Measurements from ENCODE around the gene TASP1. TPM values are rescaled to one million over a fixed set of nuclear protein-coding genes. Genes with fewer than 3 reads are reported as not detected.
A peak's percentile ranks its signal among the peaks of the same experiment; 100 is the strongest.
"Not testable (repeated sequence)": the region's sequence is repeated elsewhere in the genome, so short reads cannot be mapped to it uniquely, and the experiment has no call there.

The TASP1 gene
- total RNA-seq, 1 donor from 2014 or later, result 14.3 TPM

DNA sequence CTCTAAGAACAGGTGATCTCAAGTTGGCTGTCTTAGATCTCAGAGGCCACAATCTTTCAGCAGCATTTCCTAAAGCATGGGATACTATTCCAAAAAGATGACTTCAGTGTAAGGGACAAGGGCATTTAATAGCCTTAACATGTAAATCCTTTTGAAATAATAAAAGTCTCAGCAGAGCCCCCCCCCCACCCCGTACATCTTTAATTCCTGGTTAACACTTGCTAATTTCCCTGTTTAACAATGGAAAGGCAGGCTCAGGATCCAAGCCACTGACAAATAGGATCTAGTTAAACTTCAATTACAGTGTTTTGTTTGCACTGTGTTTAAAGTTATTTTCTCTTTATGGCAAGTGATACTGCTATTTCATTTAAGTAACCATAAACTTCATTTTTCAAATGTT lies 12.0 kb downstream of the TASP1 start:
- peaks cover 12% of the 10 kb centered on the region for H3K36me3 ChIP-seq

DNA sequence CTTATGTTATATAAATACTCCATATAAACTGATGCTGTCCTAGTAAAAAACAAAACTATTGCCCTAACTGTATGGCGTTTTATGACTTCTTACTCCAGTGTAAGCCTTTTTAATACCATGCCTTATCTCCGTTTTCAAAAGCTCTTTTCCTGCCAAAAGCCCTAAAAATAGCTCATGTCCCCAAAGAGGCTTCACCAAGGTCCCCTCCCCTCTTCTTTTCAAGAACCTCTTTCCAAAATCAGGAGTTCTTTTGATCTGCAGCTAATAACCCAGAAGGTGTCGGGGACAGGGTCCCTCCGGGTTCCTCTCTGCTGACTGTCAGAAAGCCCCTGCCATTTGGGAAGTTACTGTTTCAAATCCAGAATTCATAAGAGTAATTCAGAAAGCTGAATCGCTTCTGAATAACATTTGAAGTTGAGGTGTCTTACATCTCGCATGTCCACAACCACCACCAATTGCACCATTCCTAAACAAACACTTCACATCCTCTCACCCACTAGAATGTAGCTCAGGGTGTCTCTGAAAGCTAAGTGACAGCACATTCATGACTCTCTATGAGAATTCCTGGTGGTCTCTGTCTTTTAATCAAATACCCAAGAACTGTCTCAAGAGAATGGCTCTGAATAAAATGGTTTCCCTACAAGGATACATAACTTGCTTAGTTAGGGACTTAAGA lies 13.3 kb downstream of the TASP1 start:
- TF ChIP-seq, protein P1, sequence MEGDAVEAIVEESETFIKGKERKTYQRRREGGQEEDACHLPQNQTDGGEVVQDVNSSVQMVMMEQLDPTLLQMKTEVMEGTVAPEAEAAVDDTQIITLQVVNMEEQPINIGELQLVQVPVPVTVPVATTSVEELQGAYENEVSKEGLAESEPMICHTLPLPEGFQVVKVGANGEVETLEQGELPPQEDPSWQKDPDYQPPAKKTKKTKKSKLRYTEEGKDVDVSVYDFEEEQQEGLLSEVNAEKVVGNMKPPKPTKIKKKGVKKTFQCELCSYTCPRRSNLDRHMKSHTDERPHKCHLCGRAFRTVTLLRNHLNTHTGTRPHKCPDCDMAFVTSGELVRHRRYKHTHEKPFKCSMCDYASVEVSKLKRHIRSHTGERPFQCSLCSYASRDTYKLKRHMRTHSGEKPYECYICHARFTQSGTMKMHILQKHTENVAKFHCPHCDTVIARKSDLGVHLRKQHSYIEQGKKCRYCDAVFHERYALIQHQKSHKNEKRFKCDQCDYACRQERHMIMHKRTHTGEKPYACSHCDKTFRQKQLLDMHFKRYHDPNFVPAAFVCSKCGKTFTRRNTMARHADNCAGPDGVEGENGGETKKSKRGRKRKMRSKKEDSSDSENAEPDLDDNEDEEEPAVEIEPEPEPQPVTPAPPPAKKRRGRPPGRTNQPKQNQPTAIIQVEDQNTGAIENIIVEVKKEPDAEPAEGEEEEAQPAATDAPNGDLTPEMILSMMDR (IDR thresholded peaks at IDR 0.05), result no peak
- ATAC-seq (peak; percentile 32 to 42), DNase-seq (no peak)
- no peaks in the 10 kb centered on the region for H3K9me3 ChIP-seq
- H3K27me3 ChIP-seq (ENCODE audit: low read depth), result no peaks in the 10 kb centered on the region
- H3K4me1 ChIP-seq, result peaks cover 8% of the 10 kb centered on the region
- H3K4me3 ChIP-seq, result no peak overlapping the region
- H3K27ac ChIP-seq, result no peak overlapping the region
- H3K36me3 ChIP-seq, result peaks cover 12% of the 10 kb centered on the region
- intact Hi-C loops (cut with DNase I), result no loop called here

More for the DNA sequence above, 12.0 kb downstream of the TASP1 start:
- no peak overlapping the region for H3K27ac ChIP-seq
- no peaks in the 10 kb centered on the region for H3K9me3 ChIP-seq
- H3K4me1 ChIP-seq, result peaks cover 8% of the 10 kb centered on the region
- intact Hi-C loops (cut with DNase I), result no loop called here
- no peak overlapping the region for H3K4me3 ChIP-seq
- DNase-seq (no peak), ATAC-seq (no peak)
- no peaks in the 10 kb centered on the region for H3K27me3 ChIP-seq (ENCODE audit: low read depth)
- TF ChIP-seq, protein P1 (IDR thresholded peaks at IDR 0.05), result no peak

DNA sequence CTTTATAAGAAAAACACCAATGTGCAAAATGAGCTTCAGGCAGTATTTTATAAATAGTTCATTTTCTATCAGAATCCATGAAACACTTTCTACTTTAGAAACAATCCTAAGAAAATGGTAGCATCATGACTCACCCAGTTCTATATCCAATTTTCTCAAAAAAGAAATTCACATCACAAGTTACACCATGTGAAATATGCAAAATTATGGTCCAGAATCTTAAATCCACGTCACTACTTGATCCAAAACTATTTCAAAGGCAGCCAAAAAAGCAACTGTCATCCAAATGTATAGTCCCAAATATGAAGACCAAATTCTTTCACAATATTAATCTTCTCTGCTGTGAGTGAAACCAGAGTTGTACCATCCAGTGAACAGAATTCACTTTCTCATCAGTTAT lies 19.3 kb downstream of the TASP1 start:
- intact Hi-C loops (cut with DNase I); H3K27me3 ChIP-seq (ENCODE audit: low read depth); H3K4me1 ChIP-seq: not testable (repeated sequence)

DNA sequence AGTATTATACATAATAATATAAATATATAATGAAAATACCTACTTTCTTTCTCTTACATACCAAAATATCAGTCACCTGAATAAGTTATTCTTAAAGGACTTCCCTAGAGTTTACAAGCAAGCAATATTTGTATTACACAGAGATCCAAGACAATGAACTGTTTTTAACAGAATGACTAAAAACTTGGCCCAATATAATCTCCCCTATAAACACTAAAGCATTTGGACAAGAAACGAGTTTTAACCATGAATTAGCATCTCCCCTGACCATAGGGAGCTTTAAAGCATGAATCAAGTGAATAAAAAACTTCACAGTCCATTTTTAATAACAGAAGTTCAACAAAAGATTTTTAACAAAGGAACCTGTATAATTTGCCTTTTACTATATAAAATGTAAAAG lies 20.3 kb downstream of the TASP1 start:
- H3K4me1 ChIP-seq; H3K27ac ChIP-seq; intact Hi-C loops (cut with DNase I); DNase-seq; H3K9me3 ChIP-seq; H3K4me3 ChIP-seq; H3K27me3 ChIP-seq (ENCODE audit: low read depth); H3K36me3 ChIP-seq; ATAC-seq: not testable (repeated sequence)

More for the DNA sequence above, 19.3 kb downstream of the TASP1 start:
- not testable (repeated sequence) for H3K9me3 ChIP-seq, H3K27ac ChIP-seq, ATAC-seq, H3K36me3 ChIP-seq, H3K4me3 ChIP-seq, DNase-seq

DNA sequence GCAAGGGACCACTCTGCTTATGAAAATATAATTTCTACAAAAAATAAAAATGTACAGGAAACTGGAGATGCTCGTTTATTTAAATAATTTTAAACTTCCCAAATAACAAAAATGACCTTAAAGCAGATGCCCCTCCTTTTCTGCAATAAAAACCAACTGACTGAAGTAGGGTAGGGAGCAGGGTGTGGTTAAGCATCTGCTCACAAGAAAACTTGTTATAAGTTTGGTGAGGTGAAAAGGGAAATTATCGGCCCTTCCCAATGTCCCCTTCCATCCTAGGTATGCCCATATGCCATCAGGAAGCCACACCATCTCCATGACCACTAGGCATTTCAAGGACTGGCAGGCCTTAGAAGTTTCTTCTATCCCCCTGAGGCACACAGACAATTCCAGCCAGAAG lies 21.1 kb downstream of the TASP1 start:
- ATAC-seq, result not testable (repeated sequence)

DNA sequence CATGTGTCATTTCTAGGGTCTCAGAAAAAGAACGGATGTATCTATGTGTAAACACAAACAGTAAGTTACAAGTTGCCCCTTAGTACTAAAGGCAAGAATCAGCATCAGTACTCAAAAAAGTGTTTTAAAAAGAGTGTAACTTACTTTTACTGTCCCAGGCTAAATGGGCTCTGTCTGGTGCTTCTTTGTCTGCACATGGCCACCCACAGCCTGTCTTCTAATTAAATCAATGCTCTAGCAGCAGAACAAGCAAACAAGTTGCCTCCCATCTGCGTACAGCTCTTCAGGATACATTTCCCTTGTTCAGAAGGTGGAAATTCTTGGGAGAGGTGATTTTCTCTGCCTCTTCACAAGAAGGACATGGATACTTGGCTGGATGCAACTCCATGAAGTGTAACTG lies 22.0 kb downstream of the TASP1 start:
- H3K4me1 ChIP-seq; H3K27me3 ChIP-seq (ENCODE audit: low read depth); intact Hi-C loops (cut with DNase I); ATAC-seq; H3K4me3 ChIP-seq; DNase-seq; H3K27ac ChIP-seq; H3K36me3 ChIP-seq; H3K9me3 ChIP-seq: not testable (repeated sequence)

More for the DNA sequence above, 21.1 kb downstream of the TASP1 start:
- H3K4me3 ChIP-seq; H3K27me3 ChIP-seq (ENCODE audit: low read depth); intact Hi-C loops (cut with DNase I); H3K36me3 ChIP-seq; H3K27ac ChIP-seq; H3K9me3 ChIP-seq; DNase-seq; H3K4me1 ChIP-seq: not testable (repeated sequence)

DNA sequence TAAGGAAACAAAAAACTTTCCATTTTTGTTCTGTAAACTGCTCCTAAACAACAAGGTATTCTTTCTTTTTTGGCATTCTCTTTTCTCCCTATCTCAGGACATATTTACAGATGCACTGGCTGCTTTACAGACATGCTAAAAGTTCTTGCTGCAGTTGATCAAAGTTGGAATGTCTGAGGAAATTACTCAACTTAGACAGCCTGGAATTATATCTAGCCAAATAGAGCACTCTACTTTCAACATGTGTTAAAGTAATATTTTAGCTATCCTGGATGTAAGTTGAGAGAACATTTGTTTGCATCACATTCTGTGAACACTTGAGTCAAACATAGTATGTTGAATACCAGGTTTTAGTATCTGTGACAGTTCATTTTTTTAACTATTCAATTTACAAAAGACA lies 24.8 kb downstream of the TASP1 start:
- Histone ChIP-seq H3K36me3 (peaks cover 16% of the 10 kb centered on the region), H3K4me1 (no peaks in the 10 kb centered on the region), H3K27me3 (ENCODE audit: low read depth) (no peaks in the 10 kb centered on the region), H3K27ac (no peak overlapping the region), H3K9me3 (no peaks in the 10 kb centered on the region), H3K4me3 (no peak overlapping the region)
- no peak for ATAC-seq
- DNase-seq, result no peak
- TF ChIP-seq, protein P1 (IDR thresholded peaks at IDR 0.05), result no peak
- intact Hi-C loops (cut with DNase I), result no loop called here

Measured in lower lobe of right lung (tissue), 2 donors.